Panc1 (cell line): ENCODE results near the gene GPC6. TPM values are rescaled to one million over a fixed set of nuclear protein-coding genes. Genes with fewer than 3 reads are reported as not detected.

Source experiments
- ATAC-seq: fragments of 200-7000 bp; cut with Tn5 transposase; 2 replicates; pipeline ENCODE4 v1.9.1; 2020; ENCODE audit warnings: mild to moderate bottlenecking, moderate library complexity
- BruUV-seq: library from RNA; stranded (reverse); fragments of 400-500 nt; replicated peaks from 2 replicates; lab custom pipeline; 2021; lab: Mats Ljungman, UMichigan
- CTCF ChIA-PET: fragments of 300-600 bp; sonication (Branson Sonifier 250); formaldehyde crosslinking; loops from one replicate; lab custom pipeline; 2022; ENCODE audit warnings: antibody characterized with exemption; lab: Charles Lee
- POLR2A ChIA-PET: fragments of 300-600 bp; sonication (Branson Sonifier 250); formaldehyde crosslinking; loops from one replicate; lab custom pipeline; 2022; ENCODE audit warnings: antibody characterized with exemption; lab: Charles Lee
- DNase-seq: peaks from one replicate; pipeline ENCODE4 v3.0.0-alpha.2; 2010; ENCODE audit warnings: low read depth, low spot score
- H3K27ac ChIP-seq: 2 replicates; pipeline ENCODE4 v1.5.1; 2011; ENCODE audit warnings: mild to moderate bottlenecking, low read length, inconsistent platforms
- H3K27me3 ChIP-seq: fragments of 200-500 bp; sonication (Bioruptor generic); 2 replicates; pipeline ENCODE4 v1.6.0; 2014; ENCODE audit warnings: low read length, inconsistent platforms; ENCODE audit not compliant: control insufficient read depth, insufficient read depth
- H3K36me3 ChIP-seq: fragments of 200-500 bp; sonication (Bioruptor generic); 2 replicates; pipeline ENCODE4 v1.5.1; 2014; ENCODE audit warnings: inconsistent platforms, mild to moderate bottlenecking, low read length, moderate library complexity; ENCODE audit not compliant: control insufficient read depth, insufficient read depth
- H3K4me1 ChIP-seq: 2 replicates; pipeline ENCODE4 v1.5.1; 2011; ENCODE audit warnings: inconsistent platforms, mild to moderate bottlenecking, low read length, moderate library complexity; ENCODE audit not compliant: control insufficient read depth, insufficient read depth
- H3K4me3 ChIP-seq, 2 experiments: 2 replicates each; pipeline ENCODE4 v1.5.1; 2011 to 2012; ENCODE audit warnings: low read depth in 2 of 2, low read length in 2 of 2, mild to moderate bottlenecking in 2 of 2, inconsistent platforms in 1 of 2, moderate library complexity in 1 of 2
- H3K9me3 ChIP-seq: fragments of 200-500 bp; sonication (Bioruptor generic); 2 replicates; pipeline ENCODE4 v1.5.1; 2014; ENCODE audit warnings: low read depth, mild to moderate bottlenecking, inconsistent platforms, low read length, moderate library complexity; ENCODE audit not compliant: control insufficient read depth, insufficient read depth
- CTCF ChIP-seq: fragments of 450-650 bp; IDR thresholded peaks from 2 replicates; pipeline ENCODE4 v1.5.1; 2017; ENCODE audit warnings: mild to moderate bottlenecking
- POLR2AphosphoS5 ChIP-seq: IDR thresholded peaks from 2 replicates; pipeline ENCODE4 v1.6.1; 2012; ENCODE audit warnings: mild to moderate bottlenecking, low read depth, low read length, moderate library complexity
- REST ChIP-seq, 2 experiments: IDR thresholded peaks; 2 replicates each; pipeline ENCODE4 v1.6.1; 2011 to 2012; ENCODE audit warnings: low read depth in 2 of 2, control low read depth in 1 of 2, low read length in 1 of 2, mild to moderate bottlenecking in 1 of 2, moderate library complexity in 1 of 2; ENCODE audit not compliant: insufficient read depth in 1 of 2
- SIN3A ChIP-seq: IDR thresholded peaks from 2 replicates; pipeline ENCODE4 v1.6.1; 2012; ENCODE audit warnings: low read depth, mild to moderate bottlenecking, low read length, moderate library complexity, borderline replicate concordance; ENCODE audit not compliant: insufficient read depth
- TCF7L2 ChIP-seq: IDR thresholded peaks from 2 replicates; pipeline ENCODE4 v1.6.1; 2011; ENCODE audit warnings: mild to moderate bottlenecking, low read depth, low read length, inconsistent platforms
- in situ Hi-C: cut with HindIII; loops from 2 replicates; pipeline ENCODE4 v1.10.0; 2016; ENCODE audit warnings: low sequenced_read_pairs, low pct_unique_long_range_greater_than_20kb
- intact Hi-C: fragments of 100-400 bp; cut with micrococcal nuclease; formaldehyde crosslinking; loops from one replicate; pipeline ENCODE4 v1.10.0; 2022; ENCODE audit not compliant: unreplicated experiment
- total RNA-seq: library from RNA; stranded (reverse); gene quantifications from one replicate; pipeline ENCODE4 v1.2.1, GENCODE V29; 2021; ENCODE audit not compliant: unreplicated experiment

GPC6 gene
- total RNA-seq, 1 experiment from 2014 or later, result 4.8 TPM

GRCh38 chr13:93244918-93245280 is 18.3 kb downstream of the GPC6 start:
- H3K27me3 ChIP-seq, result no peaks in the 10 kb centered on the region
- ChIA-PET CTCF (interaction anchor here (0.8 kb wide), 1 partner anchor 14 kb away, joined by 3 read pairs; no protein-coding TSS in a partner anchor), POLR2A (no interaction called here)
- intact Hi-C loops, result no loop called here
- H3K4me1 ChIP-seq, result no peaks in the 10 kb centered on the region
- no peak for TF ChIP-seq REST (IDR thresholded peaks at IDR 0.05; ENCODE audit: insufficient read depth in 1 of 2, low read depth in 2 of 2, low read length in 1 of 2)
- BruUV-seq, result no TSS peak
- no peaks in the 10 kb centered on the region for H3K36me3 ChIP-seq
- no peaks in the 10 kb centered on the region for H3K9me3 ChIP-seq
- no peak overlapping the region for H3K4me3 ChIP-seq
- no peak overlapping the region for H3K27ac ChIP-seq
- DNase-seq (no peak), ATAC-seq (no peak)
- in situ Hi-C loops, result no loop called here

DNA sequence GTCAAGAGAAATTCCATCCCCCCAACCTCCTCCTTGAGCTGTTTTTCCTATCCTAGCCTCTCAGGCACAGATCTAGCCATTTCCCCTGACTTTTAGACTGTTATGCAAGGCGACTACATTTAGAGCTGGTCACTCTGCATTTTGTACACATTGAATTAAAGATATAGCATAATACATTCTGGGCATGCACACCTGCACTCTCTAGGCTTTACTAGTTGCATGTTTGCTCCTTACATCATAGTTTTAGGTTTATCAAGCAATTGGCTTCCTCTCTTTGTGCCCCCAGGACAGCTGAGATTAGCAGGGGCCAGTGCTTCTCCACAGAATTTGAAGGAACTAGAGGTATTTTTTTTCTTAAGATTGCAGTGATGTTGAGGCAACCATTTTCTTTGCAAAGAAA is 19.5 kb downstream of the GPC6 start:
- ChIA-PET CTCF (no interaction called here), POLR2A (no interaction called here)
- no peak for ATAC-seq
- Histone ChIP-seq H3K27ac (no peak overlapping the region), H3K9me3 (no peaks in the 10 kb centered on the region), H3K36me3 (no peaks in the 10 kb centered on the region), H3K4me1 (no peaks in the 10 kb centered on the region), H3K4me3 (no peak overlapping the region), H3K27me3 (no peaks in the 10 kb centered on the region)
- TF ChIP-seq TCF7L2 (no peak), SIN3A (no peak), POLR2AphosphoS5 (no peak), REST (IDR thresholded peaks at IDR 0.05; ENCODE audit: insufficient read depth in 1 of 2, low read depth in 2 of 2, low read length in 1 of 2) (no peak), CTCF (no peak)
- intact Hi-C loops (no loop called here), in situ Hi-C loops (no loop called here)
- no peak for DNase-seq
- BruUV-seq, result no TSS peak
